Stimulated activated CD4-positive, alpha-beta T cell treated with anti-CD3 and anti-CD28 coated beads, Interleukin-15, amount 100 ng/mL, for 24 hours (primary cell): ENCODE measurements around the gene SEMA3D.
"Not testable (repeated sequence)": the region's sequence is repeated elsewhere in the genome, so short reads cannot be mapped to it uniquely, and the experiment has no call there.

ENCODE experiments used
- DNase-seq: peaks from one replicate; pipeline ENCODE4 v3.0.0-alpha.2; 2020

Gene SEMA3D

GRCh38 chr7:85023066-85023712, 163.7 kb downstream of the SEMA3D start:
- peak; percentile 16 for DNase-seq

- DNase-seq = no peak
Observed at GRCh38 chr7:85022064-85022697, 164.7 kb downstream of the SEMA3D start.

- no peak for DNase-seq
Observed at GRCh38 chr7:85021101-85021704, 165.7 kb downstream of the SEMA3D start.

- no peak for DNase-seq
Observed at GRCh38 chr7:85019778-85020177, 167.1 kb downstream of the SEMA3D start.

- no peak for DNase-seq
Observed at GRCh38 chr7:85019176-85019575, 167.7 kb downstream of the SEMA3D start.

- no peak for DNase-seq
Observed at GRCh38 chr7:85018498-85018897, 168.4 kb downstream of the SEMA3D start.

- no peak for DNase-seq
Observed at GRCh38 chr7:85016286-85016685, 170.6 kb downstream of the SEMA3D start.

GRCh38 chr7:85014936-85015660, 171.8 kb downstream of the SEMA3D start:
- no peak for DNase-seq

- no peak for DNase-seq
Observed at GRCh38 chr7:85011127-85011526, 175.7 kb downstream of the SEMA3D start.

GRCh38 chr7:85010306-85010705, 176.6 kb downstream of the SEMA3D start:
- no peak for DNase-seq

- no peak for DNase-seq
Observed at GRCh38 chr7:85006754-85007153, 180.1 kb downstream of the SEMA3D start.

- DNase-seq = no peak
Observed at GRCh38 chr7:85004402-85004801, 182.5 kb downstream of the SEMA3D start.

- DNase-seq = no peak
Observed at GRCh38 chr7:85001495-85002345, 185.1 kb downstream of the SEMA3D start.

- no peak for DNase-seq
Observed at GRCh38 chr7:85000735-85001350, 186.0 kb downstream of the SEMA3D start.

- DNase-seq = no peak
Observed at GRCh38 chr7:84999450-84999849, 187.4 kb downstream of the SEMA3D start.

- DNase-seq = no peak
Observed at GRCh38 chr7:84998665-84999064, 188.2 kb downstream of the SEMA3D start.

GRCh38 chr7:84997626-84998025, 189.2 kb downstream of the SEMA3D start:
- no peak for DNase-seq

GRCh38 chr7:84992954-84993353, 193.9 kb downstream of the SEMA3D start:
- not testable (repeated sequence) for DNase-seq

- no peak for DNase-seq
Observed at GRCh38 chr7:84985073-84985784, 201.6 kb downstream of the SEMA3D start.

- no peak for DNase-seq
Observed at GRCh38 chr7:84982199-84982598, 204.7 kb downstream of the SEMA3D start.
